ENCODE measurements around the gene SLC6A16.
"Not testable (repeated sequence)": the region's sequence is repeated elsewhere in the genome, so short reads cannot be mapped to it uniquely, and the experiment has no call there.

Gene SLC6A16

GRCh38 chr19:49344505-49345423 lies 19.8 kb upstream of the SLC6A16 start:
- no peak for DNase-seq (ENCODE audit: low read depth)

DNA sequence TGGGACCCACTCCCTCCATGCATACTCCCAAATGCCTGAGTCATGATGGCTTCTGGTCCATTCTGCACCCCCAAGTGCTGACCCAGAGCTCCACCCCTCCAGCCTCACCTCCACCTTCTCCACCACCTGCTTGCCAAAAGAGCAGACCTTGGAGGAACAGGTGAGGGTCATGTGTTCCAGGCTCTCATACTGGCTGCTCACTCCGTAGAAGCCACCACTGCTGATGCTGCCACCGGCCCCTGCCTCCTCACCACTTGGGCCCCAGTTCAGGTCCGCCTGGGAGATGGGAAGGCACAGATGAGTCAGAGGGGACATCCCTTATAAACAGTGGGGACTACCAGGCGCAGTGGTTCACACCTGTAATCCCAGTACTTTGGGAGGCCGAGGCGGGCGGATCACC lies 18.1 kb upstream of the SLC6A16 start:
- DNase-seq (ENCODE audit: low read depth), result no peak

- DNase-seq (ENCODE audit: low read depth), result no peak
Measured at GRCh38 chr19:49342291-49342721, 17.3 kb upstream of the SLC6A16 start.

DNA sequence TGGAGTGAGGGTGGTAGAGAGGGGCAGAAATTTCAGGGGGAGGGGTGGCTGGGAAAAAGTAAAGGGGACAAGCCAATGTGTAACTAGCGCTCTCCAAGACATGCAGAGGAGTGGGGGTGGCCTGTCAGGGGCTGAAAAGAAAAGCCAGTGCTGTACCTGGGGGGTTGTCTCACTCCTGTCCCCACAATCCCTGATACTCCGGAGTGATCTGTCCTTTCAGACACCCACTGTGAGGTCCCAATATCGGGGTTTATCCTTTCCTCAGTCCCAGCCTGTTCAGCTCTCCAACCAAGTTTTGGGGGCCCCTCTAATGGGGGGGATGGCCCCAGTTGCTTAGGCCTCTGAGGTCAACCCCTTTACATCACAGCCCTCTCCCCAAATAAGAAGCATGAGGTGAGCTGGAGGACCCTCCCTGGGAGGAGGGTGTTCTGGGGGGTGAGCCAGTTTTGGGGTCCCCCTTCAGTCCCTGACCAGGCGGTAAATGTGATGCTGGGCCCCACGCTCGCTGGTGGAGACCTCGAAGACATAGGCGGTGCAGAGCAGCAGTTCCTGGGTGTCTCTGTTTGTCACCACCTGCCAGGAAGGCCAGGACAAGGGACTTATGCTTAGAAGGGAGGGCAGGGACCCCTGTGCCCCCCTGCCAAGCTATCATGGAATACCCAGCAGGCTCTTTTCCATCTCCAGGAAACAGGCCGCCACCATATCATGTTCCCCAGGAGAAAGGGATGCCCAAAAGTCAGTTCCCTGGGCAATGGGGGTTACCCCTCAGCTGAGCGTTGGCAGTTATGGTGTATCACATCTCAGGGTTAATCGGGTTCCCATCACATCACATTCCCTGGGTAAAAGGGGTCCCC lies 16.1 kb upstream of the SLC6A16 start:
- DNase-seq (ENCODE audit: low read depth), result no peak

- no peak for DNase-seq (ENCODE audit: low read depth)
Measured at GRCh38 chr19:49340069-49340864, 15.3 kb upstream of the SLC6A16 start.

GRCh38 chr19:49339301-49340068 lies 14.5 kb upstream of the SLC6A16 start:
- DNase-seq (ENCODE audit: low read depth), result no peak

DNA sequence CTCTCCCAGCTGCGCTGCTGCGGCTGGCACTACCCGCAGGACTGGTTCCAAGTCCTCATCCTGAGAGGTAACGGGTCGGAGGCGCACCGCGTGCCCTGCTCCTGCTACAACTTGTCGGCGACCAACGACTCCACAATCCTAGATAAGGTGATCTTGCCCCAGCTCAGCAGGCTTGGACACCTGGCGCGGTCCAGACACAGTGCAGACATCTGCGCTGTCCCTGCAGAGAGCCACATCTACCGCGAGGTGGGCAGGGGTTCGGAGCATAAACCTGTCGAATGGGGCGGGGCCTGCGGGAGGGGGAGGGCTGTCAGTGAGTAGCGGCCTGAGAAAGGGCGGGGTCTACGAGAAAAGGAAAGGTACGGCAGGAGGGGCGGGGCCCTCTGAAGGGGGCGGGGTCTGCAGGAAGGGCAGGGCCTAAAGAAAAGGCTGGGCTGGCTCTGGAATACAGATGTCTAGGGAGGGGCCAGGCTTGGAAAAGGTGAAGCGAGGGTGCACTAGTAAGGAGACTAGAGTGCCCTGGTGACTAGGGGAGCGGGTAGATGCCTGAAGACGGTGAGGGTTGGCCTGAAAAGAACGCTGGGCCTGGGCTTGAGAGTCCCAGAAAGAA lies 13.8 kb upstream of the SLC6A16 start:
- no peak for DNase-seq (ENCODE audit: low read depth)

GRCh38 chr19:49338023-49338677 lies 13.2 kb upstream of the SLC6A16 start:
- DNase-seq (ENCODE audit: low read depth), result no peak

DNA sequence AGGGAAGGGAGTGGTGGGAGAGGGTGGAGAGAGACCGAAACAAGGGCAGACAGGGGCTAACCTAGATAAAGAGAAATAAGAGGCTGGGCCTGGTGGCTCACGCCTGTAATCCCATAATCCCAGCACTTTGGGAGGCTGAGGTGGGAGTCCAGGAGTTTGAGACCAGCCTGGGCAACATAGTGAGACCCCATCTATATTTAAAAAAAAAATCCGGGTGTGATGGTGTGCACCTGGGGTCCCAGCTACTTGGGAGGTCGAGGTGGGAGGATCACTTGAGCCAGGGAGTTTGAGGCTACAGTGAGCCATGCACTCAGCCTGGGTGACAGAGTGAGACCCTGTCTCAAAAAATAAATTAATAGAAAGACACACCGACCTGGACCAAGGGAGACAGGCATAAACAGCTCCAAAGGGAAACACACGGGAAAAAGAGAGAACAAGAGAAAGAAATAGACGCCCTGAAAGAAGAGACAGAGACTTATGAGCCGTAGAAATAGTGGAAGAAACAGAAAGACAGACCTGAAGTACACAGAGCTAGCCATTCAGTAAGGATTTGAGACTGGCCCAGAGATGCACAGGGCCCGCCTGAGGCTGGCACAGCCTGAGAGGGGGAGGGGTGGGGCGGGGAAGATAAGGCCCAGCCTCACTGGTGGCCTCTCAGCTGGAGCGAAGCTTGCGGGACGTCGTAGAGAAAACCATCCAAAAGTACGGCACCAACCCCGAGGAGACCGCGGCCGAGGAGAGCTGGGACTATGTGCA lies 12.5 kb upstream of the SLC6A16 start:
- no peak for DNase-seq (ENCODE audit: low read depth)

- no peak for DNase-seq (ENCODE audit: low read depth)
Measured at GRCh38 chr19:49336482-49337266, 11.7 kb upstream of the SLC6A16 start.

GRCh38 chr19:49335784-49336481 lies 10.9 kb upstream of the SLC6A16 start:
- no peak for DNase-seq (ENCODE audit: low read depth)

DNA sequence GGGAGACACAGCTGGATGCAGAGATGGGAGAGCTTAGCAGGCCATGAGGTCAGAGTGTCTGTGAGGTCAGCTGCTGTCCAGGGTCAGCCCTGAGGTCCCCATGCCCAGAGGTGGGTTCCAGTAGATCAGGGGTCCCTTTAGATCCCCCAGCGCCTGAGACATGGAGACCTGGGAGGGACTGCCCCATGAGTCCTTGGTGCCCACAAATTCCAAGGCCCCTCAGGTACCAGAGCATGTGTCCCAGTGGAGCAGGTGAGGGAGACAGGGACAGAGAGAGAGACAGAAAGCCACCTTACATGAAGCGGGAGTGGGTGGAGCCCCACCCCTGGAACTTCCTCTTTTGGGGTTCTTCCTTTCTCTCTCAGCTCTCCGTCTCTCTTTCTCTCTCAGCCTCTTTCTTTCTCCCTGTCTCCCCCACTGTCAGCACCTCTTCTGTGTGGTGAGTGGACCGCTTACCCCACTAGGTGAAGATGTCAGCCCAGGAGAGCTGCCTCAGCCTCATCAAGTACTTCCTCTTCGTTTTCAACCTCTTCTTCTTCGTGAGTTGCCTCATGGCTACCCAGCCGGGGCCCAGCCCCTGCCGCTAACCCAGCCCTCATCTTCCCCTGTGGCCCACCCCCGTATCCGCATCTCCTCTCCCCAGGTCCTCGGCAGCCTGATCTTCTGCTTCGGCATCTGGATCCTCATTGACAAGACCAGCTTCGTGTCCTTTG lies 10.2 kb upstream of the SLC6A16 start, which contains the start of gene CD37:
TSS of gene CD37 (plus strand) at position 336 of the 713 bp plus-strand sequence. CDS start at position 471, 135 bp downstream.
- DNase-seq (ENCODE audit: low read depth), result peak; percentile 44

DNA sequence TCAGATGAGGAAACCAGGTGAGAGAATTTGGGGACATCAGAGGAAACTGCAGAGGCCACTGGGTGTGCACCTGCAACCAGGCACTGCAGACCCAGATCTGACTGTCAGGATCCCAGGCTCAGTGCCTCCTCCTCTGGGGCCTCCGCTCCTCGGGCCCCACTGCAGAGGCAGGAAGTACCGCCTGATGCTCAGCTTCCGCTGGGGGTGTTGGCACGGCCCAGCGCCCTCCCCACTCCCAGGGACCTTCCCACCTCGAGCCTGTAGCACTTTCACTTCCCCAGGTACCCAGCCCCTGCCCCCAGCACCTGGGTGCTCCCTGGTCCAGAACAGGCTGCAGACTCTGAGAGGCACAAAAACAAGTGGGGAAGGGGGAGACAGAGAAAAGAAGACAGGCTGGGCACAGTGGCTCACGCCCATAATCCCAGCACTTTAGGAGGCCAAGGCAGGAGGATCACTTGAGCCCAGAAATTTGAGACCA lies 8.9 kb upstream of the SLC6A16 start:
- peak; percentile 58 for DNase-seq (ENCODE audit: low read depth)

DNA sequence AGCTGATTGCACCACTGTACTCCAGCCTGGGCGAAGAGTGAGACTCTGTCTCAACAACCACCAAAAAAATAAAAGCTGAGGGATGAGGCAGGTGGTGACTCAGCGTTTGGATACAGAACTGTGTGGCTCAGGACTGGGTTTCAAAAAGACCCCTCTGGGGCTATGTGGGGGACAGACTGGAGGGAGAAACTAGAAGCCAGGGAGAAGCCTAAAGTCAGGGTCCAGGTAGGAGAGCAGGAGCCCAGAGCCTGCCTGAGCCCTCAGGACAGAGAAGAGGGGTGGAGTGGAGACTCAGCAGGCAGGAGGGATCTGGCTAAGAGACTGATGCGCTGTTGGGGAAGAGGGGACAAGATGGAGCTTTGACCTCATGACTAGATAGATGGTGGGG lies 8.4 kb upstream of the SLC6A16 start:
- no peak for DNase-seq (ENCODE audit: low read depth)

- DNase-seq (ENCODE audit: low read depth), result not testable (repeated sequence)
Measured at GRCh38 chr19:49332691-49333417, 7.9 kb upstream of the SLC6A16 start.

- no peak for DNase-seq (ENCODE audit: low read depth)
Measured at GRCh38 chr19:49331616-49332055, 6.6 kb upstream of the SLC6A16 start.

Data from activated T-cell treated with anti-CD3 and anti-CD28 coated beads for 1 hour (primary cell).